ENCODE measurements around the gene SPINT4. TPM values are rescaled to one million over a fixed set of nuclear protein-coding genes. Genes with fewer than 3 reads are reported as not detected.

The SPINT4 gene
- not detected for total RNA-seq (2021; ENCODE audit: unreplicated experiment)
- polyA plus RNA-seq (2012; ENCODE audit: insufficient read length): not detected
- Bru-seq, nascent RNA: not detected
- not detected for BruChase-seq, experiment 1, labeled RNA remaining after a 2-hour chase
- not detected for BruChase-seq, experiment 2, labeled RNA remaining after a 6-hour chase
- long read RNA-seq: 0 reads

DNA sequence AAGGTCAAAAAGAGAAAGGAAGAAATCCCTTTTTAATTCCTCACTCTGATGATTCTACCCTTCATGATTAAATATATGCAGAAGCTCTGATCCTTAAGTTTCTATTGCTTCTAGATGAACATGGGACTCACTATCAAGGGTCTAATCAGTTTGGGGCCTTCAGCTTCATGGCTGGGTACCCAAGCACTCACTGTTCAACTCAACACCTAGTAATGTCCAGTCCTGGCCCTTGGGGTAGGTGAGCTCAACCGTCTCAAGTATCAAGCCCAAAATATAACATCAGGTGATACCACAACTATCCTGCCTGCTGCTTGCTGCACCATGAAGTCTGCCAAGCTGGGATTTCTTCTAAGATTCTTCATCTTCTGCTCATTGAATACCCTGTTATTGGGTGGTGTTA is at the start of gene SPINT4:
Gene SPINT4, plus strand, starts transcription at position 301 of the 400 bp plus-strand sequence. Its CDS starts 21 bp downstream, at position 322.
- intact Hi-C loops (cut with micrococcal nuclease; ENCODE audit: unreplicated experiment): no loop called here

DNA sequence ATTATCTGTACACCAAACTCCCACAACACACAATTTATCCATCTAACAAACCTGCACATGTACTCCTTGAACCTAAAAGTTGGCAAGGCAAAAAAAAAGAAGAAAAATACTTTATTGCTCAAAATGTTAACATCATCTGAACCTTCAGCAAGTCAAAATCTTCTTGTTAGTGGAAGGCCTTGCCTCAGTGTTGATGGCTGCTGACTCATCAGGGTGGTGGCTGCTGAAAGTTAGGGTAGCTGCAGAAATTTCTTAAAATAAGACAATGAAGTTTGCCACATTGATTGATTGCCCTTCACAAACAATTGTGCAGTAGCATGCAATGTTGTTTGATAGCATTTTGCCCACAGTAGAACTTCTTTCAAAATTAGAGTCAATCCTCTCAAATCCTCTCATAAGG is 49.4 kb upstream of the SPINT4 start:
- CTCF ChIA-PET: no interaction called here
- BruUV-seq (replicated peaks): no TSS peak
- no peaks in the 10 kb centered on the region for H3K27me3 ChIP-seq (ENCODE audit: control insufficient read depth, insufficient read depth, low read length)

More for the DNA sequence above, at the start of gene SPINT4:
- ATAC-seq (no peak), DNase-seq (ENCODE audit: low read depth, low spot score) (no peak)
- H3K9me3 ChIP-seq (ENCODE audit: control insufficient read depth, insufficient read depth, low read depth, low read length): no peaks in the 10 kb centered on the region
- CTCF ChIA-PET: no interaction called here
- no peaks in the 10 kb centered on the region for H3K4me1 ChIP-seq (ENCODE audit: control insufficient read depth, insufficient read depth, low read length)
- TF ChIP-seq TCF7L2 (IDR thresholded peaks at IDR 0.05; ENCODE audit: low read depth, low read length): no peak
- no peak for TF ChIP-seq SIN3A (IDR thresholded peaks at IDR 0.05; ENCODE audit: borderline replicate concordance, insufficient read depth, low read depth, low read length)
- no peak for TF ChIP-seq POLR2AphosphoS5 (IDR thresholded peaks at IDR 0.05; ENCODE audit: low read depth, low read length)
- TF ChIP-seq, protein P1, sequence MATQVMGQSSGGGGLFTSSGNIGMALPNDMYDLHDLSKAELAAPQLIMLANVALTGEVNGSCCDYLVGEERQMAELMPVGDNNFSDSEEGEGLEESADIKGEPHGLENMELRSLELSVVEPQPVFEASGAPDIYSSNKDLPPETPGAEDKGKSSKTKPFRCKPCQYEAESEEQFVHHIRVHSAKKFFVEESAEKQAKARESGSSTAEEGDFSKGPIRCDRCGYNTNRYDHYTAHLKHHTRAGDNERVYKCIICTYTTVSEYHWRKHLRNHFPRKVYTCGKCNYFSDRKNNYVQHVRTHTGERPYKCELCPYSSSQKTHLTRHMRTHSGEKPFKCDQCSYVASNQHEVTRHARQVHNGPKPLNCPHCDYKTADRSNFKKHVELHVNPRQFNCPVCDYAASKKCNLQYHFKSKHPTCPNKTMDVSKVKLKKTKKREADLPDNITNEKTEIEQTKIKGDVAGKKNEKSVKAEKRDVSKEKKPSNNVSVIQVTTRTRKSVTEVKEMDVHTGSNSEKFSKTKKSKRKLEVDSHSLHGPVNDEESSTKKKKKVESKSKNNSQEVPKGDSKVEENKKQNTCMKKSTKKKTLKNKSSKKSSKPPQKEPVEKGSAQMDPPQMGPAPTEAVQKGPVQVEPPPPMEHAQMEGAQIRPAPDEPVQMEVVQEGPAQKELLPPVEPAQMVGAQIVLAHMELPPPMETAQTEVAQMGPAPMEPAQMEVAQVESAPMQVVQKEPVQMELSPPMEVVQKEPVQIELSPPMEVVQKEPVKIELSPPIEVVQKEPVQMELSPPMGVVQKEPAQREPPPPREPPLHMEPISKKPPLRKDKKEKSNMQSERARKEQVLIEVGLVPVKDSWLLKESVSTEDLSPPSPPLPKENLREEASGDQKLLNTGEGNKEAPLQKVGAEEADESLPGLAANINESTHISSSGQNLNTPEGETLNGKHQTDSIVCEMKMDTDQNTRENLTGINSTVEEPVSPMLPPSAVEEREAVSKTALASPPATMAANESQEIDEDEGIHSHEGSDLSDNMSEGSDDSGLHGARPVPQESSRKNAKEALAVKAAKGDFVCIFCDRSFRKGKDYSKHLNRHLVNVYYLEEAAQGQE (IDR thresholded peaks at IDR 0.05; ENCODE audit: insufficient read depth in 1 of 2, low read depth in 2 of 2, low read length in 1 of 2): no peak
- TF ChIP-seq, protein P2, sequence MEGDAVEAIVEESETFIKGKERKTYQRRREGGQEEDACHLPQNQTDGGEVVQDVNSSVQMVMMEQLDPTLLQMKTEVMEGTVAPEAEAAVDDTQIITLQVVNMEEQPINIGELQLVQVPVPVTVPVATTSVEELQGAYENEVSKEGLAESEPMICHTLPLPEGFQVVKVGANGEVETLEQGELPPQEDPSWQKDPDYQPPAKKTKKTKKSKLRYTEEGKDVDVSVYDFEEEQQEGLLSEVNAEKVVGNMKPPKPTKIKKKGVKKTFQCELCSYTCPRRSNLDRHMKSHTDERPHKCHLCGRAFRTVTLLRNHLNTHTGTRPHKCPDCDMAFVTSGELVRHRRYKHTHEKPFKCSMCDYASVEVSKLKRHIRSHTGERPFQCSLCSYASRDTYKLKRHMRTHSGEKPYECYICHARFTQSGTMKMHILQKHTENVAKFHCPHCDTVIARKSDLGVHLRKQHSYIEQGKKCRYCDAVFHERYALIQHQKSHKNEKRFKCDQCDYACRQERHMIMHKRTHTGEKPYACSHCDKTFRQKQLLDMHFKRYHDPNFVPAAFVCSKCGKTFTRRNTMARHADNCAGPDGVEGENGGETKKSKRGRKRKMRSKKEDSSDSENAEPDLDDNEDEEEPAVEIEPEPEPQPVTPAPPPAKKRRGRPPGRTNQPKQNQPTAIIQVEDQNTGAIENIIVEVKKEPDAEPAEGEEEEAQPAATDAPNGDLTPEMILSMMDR (IDR thresholded peaks at IDR 0.05): no peak
- no peaks in the 10 kb centered on the region for H3K36me3 ChIP-seq (ENCODE audit: control insufficient read depth, insufficient read depth, low read length)
- POLR2A ChIA-PET: no interaction called here
- in situ Hi-C loops (cut with HindIII; ENCODE audit: low pct_unique_long_range_greater_than_20kb, low sequenced_read_pairs): no loop called here
- no peaks in the 10 kb centered on the region for H3K27me3 ChIP-seq (ENCODE audit: control insufficient read depth, insufficient read depth, low read length)
- no TSS peak for BruUV-seq (replicated peaks)
- no peak within 1 kb of the TSS for H3K27ac ChIP-seq (ENCODE audit: low read length)
- no peak within 1 kb of the TSS for H3K4me3 ChIP-seq (ENCODE audit: low read depth in 2 of 2, low read length in 2 of 2)

More for the DNA sequence above, 49.4 kb upstream of the SPINT4 start:
- ATAC-seq: no peak
- Histone ChIP-seq H3K27ac (ENCODE audit: low read length) (no peak overlapping the region), H3K9me3 (ENCODE audit: control insufficient read depth, insufficient read depth, low read depth, low read length) (no peaks in the 10 kb centered on the region), H3K4me1 (ENCODE audit: control insufficient read depth, insufficient read depth, low read length) (no peaks in the 10 kb centered on the region), H3K4me3 (ENCODE audit: low read depth in 2 of 2, low read length in 2 of 2) (no peak overlapping the region), H3K36me3 (ENCODE audit: control insufficient read depth, insufficient read depth, low read length) (no peaks in the 10 kb centered on the region)
- intact Hi-C loops (cut with micrococcal nuclease; ENCODE audit: unreplicated experiment) (no loop called here), in situ Hi-C loops (cut with HindIII; ENCODE audit: low pct_unique_long_range_greater_than_20kb, low sequenced_read_pairs) (no loop called here)
- TF ChIP-seq, protein P2 (IDR thresholded peaks at IDR 0.05): no peak
- TF ChIP-seq POLR2AphosphoS5 (IDR thresholded peaks at IDR 0.05; ENCODE audit: low read depth, low read length) (no peak), TCF7L2 (IDR thresholded peaks at IDR 0.05; ENCODE audit: low read depth, low read length) (no peak), SIN3A (IDR thresholded peaks at IDR 0.05; ENCODE audit: borderline replicate concordance, insufficient read depth, low read depth, low read length) (no peak)
- TF ChIP-seq, protein P1 (IDR thresholded peaks at IDR 0.05; ENCODE audit: insufficient read depth in 1 of 2, low read depth in 2 of 2, low read length in 1 of 2): no peak
- POLR2A ChIA-PET: no interaction called here
- no peak for DNase-seq (ENCODE audit: low read depth, low spot score)

Measured in Panc1 (cell line).